Activated CD4-positive, alpha-beta T cell treated with anti-CD3 and anti-CD28 coated beads for 4 hours (primary cell): ENCODE measurements around the gene LIN37.
"Not testable (repeated sequence)": the region's sequence is repeated elsewhere in the genome, so short reads cannot be mapped to it uniquely, and the experiment has no call there.

Experiments
- DNase-seq, 2 donors: peaks; one replicate each; pipeline ENCODE4 v3.0.0-alpha.2; 2020

Gene LIN37

DNA sequence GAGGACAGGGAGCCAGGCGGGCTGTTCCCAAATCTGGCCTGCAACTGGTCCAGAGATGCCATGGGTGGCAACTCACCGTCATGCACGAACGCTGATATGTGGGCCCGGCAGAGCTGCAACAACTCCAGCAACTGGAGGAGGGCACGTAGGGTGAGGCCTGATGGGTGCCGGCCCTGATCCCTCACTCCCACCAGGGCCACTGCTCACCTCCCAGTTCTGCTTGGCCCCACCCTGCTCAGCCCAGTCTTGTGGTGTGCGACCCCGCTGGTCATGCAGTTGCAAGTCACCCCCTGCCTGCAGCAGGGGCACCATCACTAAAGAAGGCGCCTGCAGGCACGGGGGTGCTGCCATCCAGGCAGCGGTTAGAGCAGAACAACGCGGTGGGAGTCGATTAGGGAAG lies 43.9 kb downstream of the LIN37 start:
- DNase-seq = no peak

DNA sequence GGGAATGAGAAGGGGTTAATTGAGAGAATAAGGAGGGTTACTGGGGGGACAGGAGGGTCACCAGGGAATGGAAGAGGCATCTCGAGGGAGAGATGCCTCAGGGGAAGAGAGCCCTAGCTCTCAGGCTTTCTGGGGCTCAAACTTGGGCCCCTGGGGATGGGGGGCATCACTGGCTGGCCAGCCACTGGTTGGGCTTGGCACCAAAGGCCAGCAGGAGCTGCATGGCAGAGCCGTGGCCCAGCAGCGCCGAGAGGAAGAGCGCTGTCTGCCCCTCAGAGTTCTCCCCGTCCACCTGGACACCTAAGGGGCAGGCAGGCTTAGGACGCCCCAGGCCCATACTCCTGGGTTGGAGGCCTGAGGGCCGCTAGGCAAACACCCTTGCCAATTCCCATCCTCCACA lies 44.5 kb downstream of the LIN37 start:
- no peak for DNase-seq

DNA sequence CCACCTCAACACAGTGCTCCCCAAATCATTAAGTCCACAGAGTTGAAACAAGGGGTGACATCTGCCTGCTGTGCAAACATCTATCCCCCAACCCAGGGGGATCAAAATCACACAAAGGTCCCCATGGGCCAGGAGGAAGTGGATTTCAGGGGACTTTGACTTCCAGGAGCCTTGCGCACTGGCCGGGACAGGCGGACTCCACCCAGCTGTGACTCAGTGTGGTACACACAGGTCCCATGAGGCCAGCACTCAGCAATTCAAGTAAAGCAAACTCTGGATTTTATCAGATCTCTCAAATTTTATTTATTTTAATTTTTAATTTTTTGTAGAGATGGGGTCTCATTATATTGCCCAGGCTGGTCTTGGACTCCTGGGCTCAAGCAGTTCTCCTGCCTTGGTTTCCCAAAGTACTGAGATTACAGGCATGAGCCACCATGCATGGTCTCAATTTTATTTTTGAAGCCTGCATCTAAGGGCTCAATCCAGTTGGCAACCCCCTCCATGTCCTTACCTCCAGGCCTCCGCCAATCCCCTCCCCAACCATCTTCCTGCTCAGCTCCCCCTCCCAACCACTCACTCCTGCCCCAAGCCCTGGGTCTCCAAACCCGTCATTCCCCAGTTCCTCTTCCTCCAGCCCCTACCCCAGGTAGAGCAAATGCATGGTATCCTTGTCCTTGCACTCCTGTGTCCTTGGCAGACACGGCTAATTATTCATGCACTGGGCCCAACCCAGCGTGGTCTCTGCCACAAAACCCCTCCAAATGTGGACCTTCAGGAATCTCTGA lies 45.2 kb downstream of the LIN37 start:
- DNase-seq = no peak

DNA sequence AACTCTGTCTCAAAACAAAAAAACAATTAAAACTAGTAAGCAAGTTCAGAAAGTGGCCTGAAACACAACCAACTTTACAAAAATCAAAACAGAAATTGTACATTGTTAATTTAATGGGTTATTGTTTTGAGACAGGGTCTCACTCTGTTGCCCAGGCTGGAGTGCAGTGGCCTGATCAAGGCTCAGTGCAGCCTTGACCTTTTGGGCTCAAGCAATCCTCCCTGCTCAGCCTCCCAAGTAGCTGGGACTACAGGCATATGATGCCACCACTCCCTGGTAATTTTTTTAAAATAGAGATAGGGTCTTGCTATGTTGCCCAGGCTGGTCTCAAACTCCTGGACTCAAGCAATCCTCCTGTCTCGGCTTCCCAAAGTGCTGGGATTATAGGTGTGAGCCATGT lies 47.2 kb downstream of the LIN37 start:
- not testable (repeated sequence) for DNase-seq

DNA sequence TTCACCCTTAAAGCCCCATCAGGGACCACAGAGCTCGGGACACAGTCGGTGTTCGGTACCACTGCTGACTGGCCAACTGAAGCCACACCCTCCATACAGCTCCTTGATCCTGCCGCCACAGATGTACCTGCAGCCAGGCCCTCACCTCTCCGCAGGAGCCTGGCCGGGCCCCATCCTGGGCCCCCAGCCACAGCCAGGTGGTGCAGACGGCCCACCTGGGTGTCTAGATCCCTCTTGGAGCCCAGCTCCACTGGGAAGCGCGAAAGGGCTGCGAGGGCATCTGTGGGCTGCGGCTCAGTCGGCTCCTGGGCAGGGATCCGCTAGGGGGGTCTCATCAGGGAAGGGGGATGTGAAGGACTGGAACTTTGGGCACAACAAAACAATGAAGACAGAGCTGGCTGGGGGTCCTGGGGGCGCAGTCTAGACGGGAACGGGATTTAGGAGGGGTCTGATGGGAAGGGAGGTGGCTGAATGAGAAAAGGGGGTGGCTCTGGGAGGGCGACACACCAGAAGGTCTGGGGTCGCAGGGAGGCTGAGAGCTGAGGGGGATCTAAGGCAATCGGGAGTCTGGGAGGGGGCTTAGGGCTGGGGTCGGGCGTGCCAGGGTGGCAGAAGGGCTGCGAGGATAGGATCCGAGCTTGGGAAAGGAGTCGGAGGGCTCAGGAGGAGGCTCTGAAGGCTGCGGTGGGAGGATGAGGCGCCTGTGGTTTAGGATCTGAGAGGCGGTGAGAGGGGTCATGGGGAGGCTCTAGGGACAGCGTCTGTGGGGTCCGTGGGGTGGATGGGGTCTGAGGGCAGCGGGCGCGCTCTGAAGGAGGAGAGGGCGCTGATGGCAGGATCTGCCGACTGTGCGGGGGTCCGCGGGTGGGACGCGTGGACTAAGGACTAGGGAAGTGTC lies 48.5 kb downstream of the LIN37 start:
- DNase-seq = no peak

DNA sequence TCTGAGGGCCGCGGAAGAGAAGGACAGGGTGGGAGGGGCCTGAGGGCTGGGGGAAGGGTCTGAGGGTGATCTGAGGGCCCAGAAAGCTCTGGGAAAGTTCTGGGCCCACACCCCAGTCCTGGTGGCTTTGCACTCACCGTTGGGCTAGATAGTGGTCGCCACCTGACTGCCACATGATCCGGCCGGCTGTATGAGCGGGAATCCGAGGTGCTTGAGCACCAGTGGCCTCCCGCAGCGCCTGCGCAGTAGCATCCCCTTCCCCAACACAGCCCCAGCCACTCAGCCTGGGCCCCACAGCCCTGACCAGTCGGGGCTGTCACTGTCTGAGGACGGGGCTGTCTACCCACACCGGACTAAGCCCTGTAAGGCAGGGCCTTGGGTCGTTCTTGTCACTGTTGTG lies 49.3 kb downstream of the LIN37 start:
- DNase-seq = no peak

DNA sequence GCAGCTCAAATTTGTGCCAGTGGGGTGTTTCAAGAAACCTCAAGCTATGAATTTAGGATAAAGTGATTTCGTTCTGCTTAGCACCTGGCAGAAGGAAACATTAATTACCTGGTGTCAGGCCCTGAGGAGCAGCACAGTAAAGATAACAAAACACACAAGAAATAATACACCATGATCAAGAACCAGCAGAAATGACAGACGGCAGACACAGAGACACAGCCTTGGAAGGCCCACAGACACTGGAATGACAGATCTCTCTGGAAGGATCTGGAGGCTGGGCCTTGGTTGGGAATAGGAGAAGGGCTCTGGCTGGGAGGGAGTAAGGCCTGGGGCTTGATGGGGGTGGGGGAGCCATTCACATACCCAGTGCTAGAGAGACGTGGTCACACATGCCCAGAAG lies 53.5 kb downstream of the LIN37 start:
- no peak for DNase-seq
